GM12878 (cell line): ENCODE data around the gene FN3K. TPM values are rescaled to one million over a fixed set of nuclear protein-coding genes. Genes with fewer than 3 reads are reported as not detected.

Experiments
- ATAC-seq: fragments of 200-7000 bp; cut with Tn5 transposase; 3 replicates; pipeline ENCODE4 v1.9.1; 2020; ENCODE audit warnings: mild to moderate bottlenecking, moderate library complexity
- BruUV-seq: library from RNA; stranded (reverse); fragments of 400-500 nt; replicated peaks from 2 replicates; lab custom pipeline; 2021; lab: Mats Ljungman, UMichigan
- CTCF ChIA-PET: fragments of 300-600 bp; sonication (Branson Sonifier 250); formaldehyde crosslinking; extraction: SDS; loops from one replicate; lab custom pipeline; 2021; ENCODE audit warnings: inconsistent platforms; lab: Yijun Ruan, JAX
- POLR2A ChIA-PET: fragments of 350-600 bp; formaldehyde crosslinking; extraction: SDS; loops from one replicate; lab custom pipeline; 2021; ENCODE audit warnings: inconsistent platforms; lab: Charles Lee
- RAD21 ChIA-PET: fragments of 300-600 bp; sonication (Branson Sonifier 250); formaldehyde crosslinking; loops from one replicate; lab custom pipeline; 2023; ENCODE audit warnings: antibody characterized with exemption; ENCODE audit not compliant: unreplicated experiment; lab: Charles Lee
- SMC1A ChIA-PET: fragments of 300-600 bp; sonication (Branson Sonifier 250); formaldehyde crosslinking; loops from one replicate; lab custom pipeline; 2023; ENCODE audit not compliant: unreplicated experiment, uncharacterized antibody; lab: Charles Lee
- DNase-seq: peaks from one replicate; pipeline ENCODE4 v3.0.0-alpha.2; 2011; ENCODE audit warnings: low read depth, low spot score
- FAIRE-seq: peaks from 3 replicates; lab custom pipeline; 2011; peaks lifted over from hg19 to GRCh38; lab: Jason Lieb, UNC
- H2AFZ ChIP-seq: 2 replicates; pipeline ENCODE4 v1.6.0; 2011; ENCODE audit warnings: low read depth, low read length, control low read depth; ENCODE audit not compliant: control insufficient read depth
- H3K27ac ChIP-seq: 2 replicates; pipeline ENCODE4 v1.5.1; 2011; ENCODE audit warnings: control low read depth; ENCODE audit not compliant: control insufficient read depth, insufficient read depth
- H3K27me3 ChIP-seq, 2 experiments: replicated peaks in 1 of 2; 2 replicates each; pipeline versions ENCODE4 v1.6.0 to v1.6.1; 2011; ENCODE audit warnings: low read length in 1 of 2; ENCODE audit not compliant: control insufficient read depth in 2 of 2, insufficient read depth in 2 of 2
- H3K36me3 ChIP-seq, 2 experiments: 2 replicates each; pipeline ENCODE4 v1.5.1; 2011; ENCODE audit warnings: low read length in 1 of 2; ENCODE audit not compliant: control insufficient read depth in 2 of 2, insufficient read depth in 2 of 2
- H3K4me1 ChIP-seq: 2 replicates; pipeline ENCODE4 v1.6.1; 2011; ENCODE audit warnings: mild to moderate bottlenecking, low read length, moderate library complexity, mixed read lengths; ENCODE audit not compliant: control insufficient read depth, insufficient read depth
- H3K4me2 ChIP-seq: 2 replicates; pipeline ENCODE4 v1.6.0; 2011; ENCODE audit warnings: control low read depth; ENCODE audit not compliant: control insufficient read depth, insufficient read depth
- H3K4me3 ChIP-seq: fragments of 200-600 bp; sonication (generic); 2 replicates; pipeline ENCODE4 v1.5.1; 2016
- H3K79me2 ChIP-seq: 2 replicates; pipeline ENCODE4 v1.6.0; 2011; ENCODE audit warnings: low read length; ENCODE audit not compliant: control insufficient read depth, insufficient read depth
- H3K9ac ChIP-seq: 2 replicates; pipeline ENCODE4 v1.8.0; 2011; ENCODE audit warnings: low read length, control low read depth, mixed read lengths; ENCODE audit not compliant: control insufficient read depth, insufficient read depth
- H3K9me3 ChIP-seq: replicated peaks from 3 replicates; pipeline ENCODE4 v1.5.1; 2011; ENCODE audit warnings: mild to moderate bottlenecking, low read length; ENCODE audit not compliant: control insufficient read depth, insufficient read depth
- H4K20me1 ChIP-seq: 2 replicates; pipeline ENCODE4 v1.6.0; 2011; ENCODE audit not compliant: control insufficient read depth, insufficient read depth
- KDM1A ChIP-seq: fragments of 200-600 bp; sonication (generic); IDR thresholded peaks from 2 replicates; pipeline ENCODE4 v1.6.1; 2016; ENCODE audit warnings: borderline replicate concordance
- MXI1 ChIP-seq: fragments of 150-350 bp; IDR thresholded peaks from 2 replicates; pipeline ENCODE4 v1.6.1; 2011; ENCODE audit warnings: low read depth, mild to moderate bottlenecking, inconsistent platforms, low read length, improper control_type of control experiment
- TCF12 ChIP-seq: IDR thresholded peaks from 2 replicates; pipeline ENCODE4 v1.6.1; 2011; ENCODE audit warnings: low read depth, mild to moderate bottlenecking, low read length
- ZNF384 ChIP-seq: IDR thresholded peaks from 2 replicates; pipeline ENCODE4 v1.6.1; 2012; ENCODE audit warnings: low read depth, mild to moderate bottlenecking, low read length, improper control_type of control experiment, borderline replicate concordance
- WGBS: methylation state at CpG from one replicate; pipeline ENCODE4 v1.1.6; 2016; ENCODE audit warnings: low lambda C conversion rate; ENCODE audit not compliant: insufficient replicate concordance, insufficient coverage; ENCODE audit errors: missing lambda C conversion rate; 5-methylcytosine and 5-hydroxymethylcytosine counted together
- in situ Hi-C: fragments of 300-500 bp; cut with MboI; formaldehyde crosslinking; loops from 9 replicates; pipeline ENCODE4 v1.14.3; 2018; ENCODE audit warnings: mixed read lengths
- intact Hi-C: fragments of 100-400 bp; cut with micrococcal nuclease; formaldehyde crosslinking; loops from one replicate; pipeline ENCODE4 v1.14.2; 2022; ENCODE audit not compliant: unreplicated experiment
- polyA plus RNA-seq, 11 experiments: library from polyadenylated mRNA; depleted of rRNA in 4 of 11; unstranded in 6 of 11; stranded (reverse) in 5 of 11; fragments of >200 nt; fragmentation: Nextera tagmentation in 4 of 11; fragmentation: Illumina TruSeq in 1 of 11; extraction: Ambion mirVana in 4 of 11; extraction: Trizol in 1 of 11; gene quantifications; 1 replicate in 1 of 11; 2 replicates in 10 of 11; pipeline versions ENCODE4 v1.2.1 to v1.2.3, GENCODE V29; 2011 to 2016; ENCODE audit warnings: inconsistent platforms in 2 of 11, missing spikeins in 2 of 11, low read depth in 1 of 11
- total RNA-seq, 4 experiments: library from RNA; depleted of rRNA in 3 of 4; stranded (reverse); fragments of >200 nt in 3 of 4; fragmentation: Illumina TruSeq in 1 of 4; extraction: Trizol in 1 of 4; gene quantifications; 2 replicates each; pipeline versions ENCODE4 v1.2.1 to v1.2.3, GENCODE V29; 2013 to 2021
- TF ChIP-seq, protein P1 (sequence below): IDR thresholded peaks from 2 replicates; pipeline ENCODE4 v1.6.1; 2012; ENCODE audit warnings: low read depth, low read length, improper control_type of control experiment
- TF ChIP-seq, protein P2 (sequence below): fragments of 450-650 bp; IDR thresholded peaks from 2 replicates; pipeline ENCODE4 v1.6.1; 2018; ENCODE audit warnings: mild to moderate bottlenecking, low read depth, moderate library complexity; ENCODE audit not compliant: partially characterized antibody
- TF ChIP-seq, protein P3 (sequence below): fragments of 150-350 bp; IDR thresholded peaks from 2 replicates; pipeline ENCODE4 v1.6.1; 2016; ENCODE audit warnings: low read depth, low read length
- TF ChIP-seq, protein P4 (sequence below): fragments of 450-650 bp; IDR thresholded peaks from 2 replicates; pipeline ENCODE4 v1.6.1; 2014; ENCODE audit warnings: mild to moderate bottlenecking
- TF ChIP-seq, protein P5 (sequence below): IDR thresholded peaks from 2 replicates; pipeline ENCODE4 v1.6.1; 2012; ENCODE audit warnings: low read depth, low read length, improper control_type of control experiment

Gene FN3K
- total and polyA plus RNA-seq, 10 of the 15 experiments (the other 5 are each of a cell fraction or from before 2014, with no cell fraction given), result 0.08 to 0.51 (median 0.17) TPM; not detected in 7

DNA sequence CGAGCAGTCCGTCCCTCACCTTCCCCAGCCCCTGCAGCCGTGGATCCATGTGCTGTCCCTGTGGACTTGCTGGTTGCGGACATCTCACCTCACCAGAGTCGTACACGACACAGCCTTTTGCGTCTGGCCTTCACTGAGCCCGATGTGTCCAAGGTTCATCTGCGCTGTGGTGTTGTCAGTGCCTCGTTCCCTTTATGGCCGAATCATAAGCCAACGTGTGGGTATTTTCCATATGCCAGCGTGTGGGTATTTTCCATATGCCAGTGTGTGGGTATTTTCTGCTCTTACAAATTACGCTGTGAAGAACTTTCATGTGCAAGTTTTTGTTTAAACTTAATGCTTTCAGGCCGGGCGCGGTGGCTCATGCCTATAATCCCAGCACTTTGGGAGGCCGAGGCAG is 48.1 kb downstream of the FN3K start:
- intact Hi-C loops, result loop anchor here (10.0 kb wide), 1 partner anchor 81 kb away; no protein-coding TSS in a partner anchor
- CTCF ChIA-PET, result no interaction called here

More for the DNA sequence above, 48.1 kb downstream of the FN3K start:
- ChIA-PET SMC1A (no interaction called here), POLR2A (no interaction called here), RAD21 (no interaction called here)
- Histone ChIP-seq H3K4me1 (peaks cover 8% of the 10 kb centered on the region; the same call in 1 of the 2 replicates), H3K27me3 (no peaks in the 10 kb centered on the region), H3K27ac (no peak overlapping the region), H4K20me1 (no peaks in the 10 kb centered on the region; the same call in 1 of the 2 replicates), H3K9me3 (no peaks in the 10 kb centered on the region), H3K9ac (no peak overlapping the region), H3K4me2 (no peak overlapping the region), H3K36me3 (peaks cover 4 to 13% of the 10 kb centered on the region in 2 experiments; a peak in 3 of 4 replicates), H2AFZ (no peak overlapping the region), H3K79me2 (no peaks in the 10 kb centered on the region), H3K4me3 (no peak overlapping the region)
- BruUV-seq, result no TSS peak
- TF ChIP-seq ZNF384 (no peak), MXI1 (no peak), TCF12 (no peak), KDM1A (no peak)
- TF ChIP-seq, protein P1, sequence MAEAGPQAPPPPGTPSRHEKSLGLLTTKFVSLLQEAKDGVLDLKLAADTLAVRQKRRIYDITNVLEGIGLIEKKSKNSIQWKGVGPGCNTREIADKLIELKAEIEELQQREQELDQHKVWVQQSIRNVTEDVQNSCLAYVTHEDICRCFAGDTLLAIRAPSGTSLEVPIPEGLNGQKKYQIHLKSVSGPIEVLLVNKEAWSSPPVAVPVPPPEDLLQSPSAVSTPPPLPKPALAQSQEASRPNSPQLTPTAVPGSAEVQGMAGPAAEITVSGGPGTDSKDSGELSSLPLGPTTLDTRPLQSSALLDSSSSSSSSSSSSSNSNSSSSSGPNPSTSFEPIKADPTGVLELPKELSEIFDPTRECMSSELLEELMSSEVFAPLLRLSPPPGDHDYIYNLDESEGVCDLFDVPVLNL, result no peak
- TF ChIP-seq, protein P2, sequence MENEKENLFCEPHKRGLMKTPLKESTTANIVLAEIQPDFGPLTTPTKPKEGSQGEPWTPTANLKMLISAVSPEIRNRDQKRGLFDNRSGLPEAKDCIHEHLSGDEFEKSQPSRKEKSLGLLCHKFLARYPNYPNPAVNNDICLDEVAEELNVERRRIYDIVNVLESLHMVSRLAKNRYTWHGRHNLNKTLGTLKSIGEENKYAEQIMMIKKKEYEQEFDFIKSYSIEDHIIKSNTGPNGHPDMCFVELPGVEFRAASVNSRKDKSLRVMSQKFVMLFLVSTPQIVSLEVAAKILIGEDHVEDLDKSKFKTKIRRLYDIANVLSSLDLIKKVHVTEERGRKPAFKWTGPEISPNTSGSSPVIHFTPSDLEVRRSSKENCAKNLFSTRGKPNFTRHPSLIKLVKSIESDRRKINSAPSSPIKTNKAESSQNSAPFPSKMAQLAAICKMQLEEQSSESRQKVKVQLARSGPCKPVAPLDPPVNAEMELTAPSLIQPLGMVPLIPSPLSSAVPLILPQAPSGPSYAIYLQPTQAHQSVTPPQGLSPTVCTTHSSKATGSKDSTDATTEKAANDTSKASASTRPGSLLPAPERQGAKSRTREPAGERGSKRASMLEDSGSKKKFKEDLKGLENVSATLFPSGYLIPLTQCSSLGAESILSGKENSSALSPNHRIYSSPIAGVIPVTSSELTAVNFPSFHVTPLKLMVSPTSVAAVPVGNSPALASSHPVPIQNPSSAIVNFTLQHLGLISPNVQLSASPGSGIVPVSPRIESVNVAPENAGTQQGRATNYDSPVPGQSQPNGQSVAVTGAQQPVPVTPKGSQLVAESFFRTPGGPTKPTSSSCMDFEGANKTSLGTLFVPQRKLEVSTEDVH, result no peak
- TF ChIP-seq, protein P3, sequence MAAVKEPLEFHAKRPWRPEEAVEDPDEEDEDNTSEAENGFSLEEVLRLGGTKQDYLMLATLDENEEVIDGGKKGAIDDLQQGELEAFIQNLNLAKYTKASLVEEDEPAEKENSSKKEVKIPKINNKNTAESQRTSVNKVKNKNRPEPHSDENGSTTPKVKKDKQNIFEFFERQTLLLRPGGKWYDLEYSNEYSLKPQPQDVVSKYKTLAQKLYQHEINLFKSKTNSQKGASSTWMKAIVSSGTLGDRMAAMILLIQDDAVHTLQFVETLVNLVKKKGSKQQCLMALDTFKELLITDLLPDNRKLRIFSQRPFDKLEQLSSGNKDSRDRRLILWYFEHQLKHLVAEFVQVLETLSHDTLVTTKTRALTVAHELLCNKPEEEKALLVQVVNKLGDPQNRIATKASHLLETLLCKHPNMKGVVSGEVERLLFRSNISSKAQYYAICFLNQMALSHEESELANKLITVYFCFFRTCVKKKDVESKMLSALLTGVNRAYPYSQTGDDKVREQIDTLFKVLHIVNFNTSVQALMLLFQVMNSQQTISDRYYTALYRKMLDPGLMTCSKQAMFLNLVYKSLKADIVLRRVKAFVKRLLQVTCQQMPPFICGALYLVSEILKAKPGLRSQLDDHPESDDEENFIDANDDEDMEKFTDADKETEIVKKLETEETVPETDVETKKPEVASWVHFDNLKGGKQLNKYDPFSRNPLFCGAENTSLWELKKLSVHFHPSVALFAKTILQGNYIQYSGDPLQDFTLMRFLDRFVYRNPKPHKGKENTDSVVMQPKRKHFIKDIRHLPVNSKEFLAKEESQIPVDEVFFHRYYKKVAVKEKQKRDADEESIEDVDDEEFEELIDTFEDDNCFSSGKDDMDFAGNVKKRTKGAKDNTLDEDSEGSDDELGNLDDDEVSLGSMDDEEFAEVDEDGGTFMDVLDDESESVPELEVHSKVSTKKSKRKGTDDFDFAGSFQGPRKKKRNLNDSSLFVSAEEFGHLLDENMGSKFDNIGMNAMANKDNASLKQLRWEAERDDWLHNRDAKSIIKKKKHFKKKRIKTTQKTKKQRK, result no peak
- TF ChIP-seq, protein P4, sequence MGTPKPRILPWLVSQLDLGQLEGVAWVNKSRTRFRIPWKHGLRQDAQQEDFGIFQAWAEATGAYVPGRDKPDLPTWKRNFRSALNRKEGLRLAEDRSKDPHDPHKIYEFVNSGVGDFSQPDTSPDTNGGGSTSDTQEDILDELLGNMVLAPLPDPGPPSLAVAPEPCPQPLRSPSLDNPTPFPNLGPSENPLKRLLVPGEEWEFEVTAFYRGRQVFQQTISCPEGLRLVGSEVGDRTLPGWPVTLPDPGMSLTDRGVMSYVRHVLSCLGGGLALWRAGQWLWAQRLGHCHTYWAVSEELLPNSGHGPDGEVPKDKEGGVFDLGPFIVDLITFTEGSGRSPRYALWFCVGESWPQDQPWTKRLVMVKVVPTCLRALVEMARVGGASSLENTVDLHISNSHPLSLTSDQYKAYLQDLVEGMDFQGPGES, result no peak
- TF ChIP-seq, protein P5, sequence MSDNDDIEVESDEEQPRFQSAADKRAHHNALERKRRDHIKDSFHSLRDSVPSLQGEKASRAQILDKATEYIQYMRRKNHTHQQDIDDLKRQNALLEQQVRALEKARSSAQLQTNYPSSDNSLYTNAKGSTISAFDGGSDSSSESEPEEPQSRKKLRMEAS, result no peak
- DNase-seq (no peak), ATAC-seq (no peak), FAIRE-seq (no peak)
- in situ Hi-C loops, result loop anchor here (5.0 kb wide), 1 partner anchor 144 kb away; no protein-coding TSS in a partner anchor
- WGBS, result 98% methylated on average over 18 of the region's 18 CpGs
